Testis (tissue), 3 donors: Measurements from ENCODE around the gene TSC22D3. TPM values are rescaled to one million over a fixed set of nuclear protein-coding genes. Genes with fewer than 3 reads are reported as not detected.
A peak's percentile ranks its signal among the peaks of the same experiment; 100 is the strongest.
"Not testable (repeated sequence)": the region's sequence is repeated elsewhere in the genome, so short reads cannot be mapped to it uniquely, and the experiment has no call there.

Source experiments
- DNase-seq: peaks from one replicate; pipeline ENCODE4 v3.0.0-alpha.2; 2019
- H3K27ac ChIP-seq, 2 donors: fragments of 200-600 bp; sonication (generic); one replicate each; pipeline ENCODE4 v1.5.1; 2019
- H3K27me3 ChIP-seq: fragments of 200-600 bp; sonication (generic); one replicate; pipeline ENCODE4 v1.5.1; 2019
- H3K36me3 ChIP-seq: fragments of 200-600 bp; sonication (generic); one replicate; pipeline ENCODE4 v1.5.1; 2017; ENCODE audit warnings: low read depth; ENCODE audit errors: missing control alignments
- H3K4me1 ChIP-seq: fragments of 200-600 bp; sonication (generic); one replicate; pipeline ENCODE4 v1.5.1; 2019
- H3K4me3 ChIP-seq, 2 donors: fragments of 200-600 bp; sonication (generic); one replicate each; pipeline ENCODE4 v1.5.1; 2017 to 2019
- H3K9me3 ChIP-seq: fragments of 200-600 bp; sonication (generic); one replicate; pipeline ENCODE4 v1.5.1; 2017
- POLR2A ChIP-seq: fragments of 450-650 bp; IDR thresholded peaks from one replicate; pipeline ENCODE4 v1.6.1; 2017; ENCODE audit warnings: antibody characterized with exemption, mild to moderate bottlenecking, moderate library complexity
- WGBS, 2 donors: methylation state at CpG; one replicate each; pipeline ENCODE4 v1.1.5; 2018; 5-methylcytosine and 5-hydroxymethylcytosine counted together
- intact Hi-C: fragments of 100-400 bp; cut with DNase I; formaldehyde crosslinking; loops from one replicate; pipeline ENCODE4 v1.15.1; 2023; ENCODE audit warnings: low total_unique reads
- polyA plus RNA-seq: library from polyadenylated mRNA; stranded (reverse); fragments of 350-450 nt; fragmentation: Illumina TruSeq; extraction: RNeasy Lipid Tissue Mini Kit (QIAGEN cat#74804); gene quantifications from one replicate; pipeline ENCODE4 v1.2.3, GENCODE V29; 2014; ENCODE audit warnings: low read depth, low replicate concordance; ENCODE audit not compliant: insufficient read depth
- total RNA-seq, 2 donors: library from RNA; depleted of rRNA; stranded (reverse); fragments of >200 nt; gene quantifications; one replicate each; pipeline ENCODE4 v1.2.3, GENCODE V29; 2016
- TF ChIP-seq, protein P1 (sequence below), 3 experiments: fragments of 450-650 bp in 2 of 3; fragments of 200-600 bp in 1 of 3; sonication (generic) in 1 of 3; IDR thresholded peaks; one replicate each; pipeline ENCODE4 v1.5.1; 2016 to 2019; ENCODE audit warnings: antibody characterized with exemption in 3 of 3, mild to moderate bottlenecking in 2 of 3, moderate library complexity in 1 of 3

TSC22D3 gene
- total and polyA plus RNA-seq, 3 donors from 2014 or later, result 65.5 to 123 (median 98.4) TPM

DNA sequence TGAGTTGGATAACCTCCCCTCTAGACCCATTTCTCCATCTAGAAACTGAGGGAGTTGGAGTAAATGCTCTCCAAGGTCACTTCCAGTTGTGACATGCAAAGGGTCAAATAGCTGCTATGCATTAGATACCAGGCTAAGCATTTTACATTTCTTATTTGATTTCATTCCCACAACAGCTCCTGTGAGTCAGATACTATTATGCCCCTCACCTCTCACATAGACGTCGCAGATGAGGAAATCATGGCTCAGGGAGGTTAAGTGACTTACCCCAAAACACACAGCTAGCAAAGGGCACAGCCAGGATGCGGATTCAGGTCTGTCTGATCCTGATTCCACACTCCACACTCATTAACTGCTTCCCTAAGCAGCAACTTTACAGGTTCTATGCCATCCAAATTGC is 89.6 kb downstream of the TSC22D3 start:
- intact Hi-C loops, result no loop called here
- Histone ChIP-seq H3K4me1 (peaks cover 3% of the 10 kb centered on the region), H3K27me3 (no peaks in the 10 kb centered on the region), H3K4me3 (no peak overlapping the region), H3K36me3 (no peaks in the 10 kb centered on the region), H3K27ac (peak overlapping the region in 1 of 2 donors; percentile 68), H3K9me3 (no peaks in the 10 kb centered on the region)
- 87 to 95% methylated on average over 3 of the region's 3 CpGs for WGBS, 2 donors
- DNase-seq, result no peak
- TF ChIP-seq POLR2A, result no peak
- TF ChIP-seq, protein P1, sequence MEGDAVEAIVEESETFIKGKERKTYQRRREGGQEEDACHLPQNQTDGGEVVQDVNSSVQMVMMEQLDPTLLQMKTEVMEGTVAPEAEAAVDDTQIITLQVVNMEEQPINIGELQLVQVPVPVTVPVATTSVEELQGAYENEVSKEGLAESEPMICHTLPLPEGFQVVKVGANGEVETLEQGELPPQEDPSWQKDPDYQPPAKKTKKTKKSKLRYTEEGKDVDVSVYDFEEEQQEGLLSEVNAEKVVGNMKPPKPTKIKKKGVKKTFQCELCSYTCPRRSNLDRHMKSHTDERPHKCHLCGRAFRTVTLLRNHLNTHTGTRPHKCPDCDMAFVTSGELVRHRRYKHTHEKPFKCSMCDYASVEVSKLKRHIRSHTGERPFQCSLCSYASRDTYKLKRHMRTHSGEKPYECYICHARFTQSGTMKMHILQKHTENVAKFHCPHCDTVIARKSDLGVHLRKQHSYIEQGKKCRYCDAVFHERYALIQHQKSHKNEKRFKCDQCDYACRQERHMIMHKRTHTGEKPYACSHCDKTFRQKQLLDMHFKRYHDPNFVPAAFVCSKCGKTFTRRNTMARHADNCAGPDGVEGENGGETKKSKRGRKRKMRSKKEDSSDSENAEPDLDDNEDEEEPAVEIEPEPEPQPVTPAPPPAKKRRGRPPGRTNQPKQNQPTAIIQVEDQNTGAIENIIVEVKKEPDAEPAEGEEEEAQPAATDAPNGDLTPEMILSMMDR (IDR thresholded peaks at IDR 0.05), result no peak

DNA sequence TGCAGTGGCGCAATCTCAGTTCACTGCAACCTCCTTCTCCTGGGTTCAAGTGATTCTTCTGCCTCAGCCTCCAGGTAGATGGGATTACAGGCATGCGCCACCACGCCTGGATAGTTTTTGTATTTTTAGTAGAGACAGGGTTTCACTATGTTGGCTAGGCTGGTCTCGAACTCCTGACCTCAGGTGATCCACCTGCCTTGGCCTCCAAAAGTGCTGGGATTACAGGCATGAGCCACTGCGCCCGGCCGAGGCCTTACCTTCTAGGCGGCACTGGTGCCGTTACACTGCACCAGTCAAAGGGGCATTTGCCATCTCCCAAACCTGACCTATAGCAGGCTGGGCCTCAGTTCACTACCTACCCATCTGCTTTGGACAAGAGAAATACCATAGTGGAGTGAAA is 90.0 kb downstream of the TSC22D3 start:
- 93 to 94% methylated on average over 9 of the region's 9 CpGs for WGBS, 2 donors

DNA sequence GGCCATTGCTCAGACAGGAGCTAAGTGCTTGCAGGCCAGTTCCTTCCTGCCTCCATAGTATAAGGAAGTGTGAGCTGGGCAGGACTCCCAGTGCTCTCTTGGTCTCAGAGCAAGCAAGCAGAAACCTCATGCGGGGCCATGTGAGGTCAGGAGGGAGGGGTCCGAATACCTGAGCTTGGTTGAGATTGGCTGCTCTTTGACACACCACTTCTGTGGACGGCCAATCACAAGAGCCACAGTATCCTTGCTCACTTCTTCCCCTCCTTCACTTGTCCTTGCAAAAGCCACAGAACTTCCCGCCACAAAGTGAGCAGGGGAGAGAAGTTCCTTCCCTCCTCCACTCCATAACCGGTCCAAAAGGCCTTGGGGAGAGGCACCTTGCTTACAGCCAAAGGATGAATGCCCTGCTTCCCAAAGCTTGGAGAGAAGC is 90.6 kb downstream of the TSC22D3 start:
- Histone ChIP-seq H3K27me3 (no peaks in the 10 kb centered on the region), H3K4me3 (no peak overlapping the region), H3K36me3 (no peaks in the 10 kb centered on the region), H3K4me1 (peaks cover 3% of the 10 kb centered on the region), H3K9me3 (no peaks in the 10 kb centered on the region), H3K27ac (peak overlapping the region; percentile 31 to 68)
- TF ChIP-seq POLR2A, result no peak
- TF ChIP-seq, protein P1 (IDR thresholded peaks at IDR 0.05), result no peak
- whole genome bisulfite sequencing, 2 donors, result 30 to 40% methylated on average over 1 to 5 of the region's 5 CpGs
- peak; percentile 86 for DNase-seq
- intact Hi-C loops, result no loop called here

More for the DNA sequence above, 90.0 kb downstream of the TSC22D3 start:
- H3K9me3 ChIP-seq, H3K36me3 ChIP-seq, intact Hi-C loops, H3K27me3 ChIP-seq, H3K4me3 ChIP-seq, H3K4me1 ChIP-seq, DNase-seq: not testable (repeated sequence)
- peak overlapping the region; percentile 31 to 68 for H3K27ac ChIP-seq

- Histone ChIP-seq H3K27ac (peak overlapping the region; percentile 59 to 68), H3K4me1 (peaks cover 3% of the 10 kb centered on the region), H3K9me3 (no peaks in the 10 kb centered on the region), H3K4me3 (no peak overlapping the region), H3K27me3 (no peaks in the 10 kb centered on the region), H3K36me3 (no peaks in the 10 kb centered on the region)
- DNase-seq, result no peak
- intact Hi-C loops, result no loop called here
- 34 to 77% methylated on average over 3 of the region's 3 CpGs for WGBS, 2 donors
- TF ChIP-seq, protein P1 (IDR thresholded peaks at IDR 0.05), result no peak
- no peak for TF ChIP-seq POLR2A
Measured at GRCh38 chrX:107683931-107684330, 91.7 kb downstream of the TSC22D3 start.

GRCh38 chrX:107683124-107683895 is 92.3 kb downstream of the TSC22D3 start:
- 27 to 38% methylated on average over 1 to 4 of the region's 4 CpGs for WGBS, 2 donors
- Histone ChIP-seq H3K36me3 (no peaks in the 10 kb centered on the region), H3K4me3 (no peak overlapping the region), H3K4me1 (peaks cover 6% of the 10 kb centered on the region), H3K9me3 (no peaks in the 10 kb centered on the region), H3K27me3 (no peaks in the 10 kb centered on the region), H3K27ac (peak overlapping the region; percentile 59 to 76)
- intact Hi-C loops, result no loop called here
- TF ChIP-seq, protein P1 (IDR thresholded peaks at IDR 0.05), result no peak
- TF ChIP-seq POLR2A, result no peak
- DNase-seq, result peak; percentile 49
